WTC11 (cell line): ENCODE results near the gene TBX10. TPM values are rescaled to one million over a fixed set of nuclear protein-coding genes. Genes with fewer than 3 reads are reported as not detected.
A peak's percentile ranks its signal among the peaks of the same experiment; 100 is the strongest.

ENCODE experiments used
- ATAC-seq: fragments of 200-7000 bp; cut with Tn5 transposase; 2 replicates; pipeline ENCODE4 v1.10.0; 2021; ENCODE audit warnings: mild to moderate bottlenecking, moderate library complexity
- CTCF ChIA-PET: fragments of 300-600 bp; sonication (Branson Sonifier 250); formaldehyde crosslinking; loops from one replicate; lab custom pipeline; 2021; ENCODE audit warnings: antibody characterized with exemption; lab: Charles Lee
- POLR2A ChIA-PET: fragments of 350-600 bp; sonication (Branson Sonifier 250); formaldehyde crosslinking; loops from one replicate; lab custom pipeline; 2021; ENCODE audit warnings: antibody characterized with exemption; lab: Charles Lee
- DNase-seq: peaks from one replicate; pipeline ENCODE4 v3.0.0; 2021; ENCODE audit warnings: low spot score
- H3K27ac Mint-ChIP-seq: 2 replicates; pipeline ENCODE4 v1.8.0; 2021; ENCODE audit warnings: mixed read lengths
- H3K27me3 Mint-ChIP-seq: 2 replicates; pipeline ENCODE4 v1.8.0; 2021; ENCODE audit warnings: low read depth, mild to moderate bottlenecking, moderate library complexity, mixed read lengths
- H3K36me3 Mint-ChIP-seq: 2 replicates; pipeline ENCODE4 v1.8.0; 2021; ENCODE audit warnings: mixed read lengths
- H3K4me1 Mint-ChIP-seq: 2 replicates; pipeline ENCODE4 v1.8.0; 2022; ENCODE audit warnings: mixed read lengths
- H3K4me3 Mint-ChIP-seq: 2 replicates; pipeline ENCODE4 v1.8.0; 2021; ENCODE audit warnings: mild to moderate bottlenecking, moderate library complexity, mixed read lengths
- H3K9me3 Mint-ChIP-seq: 2 replicates; pipeline ENCODE4 v1.8.0; 2021; ENCODE audit warnings: mixed read lengths
- FOXJ3 ChIP-seq: sonication (generic); formaldehyde crosslinking; IDR thresholded peaks from 2 replicates; pipeline ENCODE4 v1.9.0; 2021; ENCODE audit warnings: missing genetic modification reagents, mild to moderate bottlenecking, borderline replicate concordance
- IRF2 ChIP-seq: sonication (generic); formaldehyde crosslinking; IDR thresholded peaks from 2 replicates; pipeline ENCODE4 v1.8.0; 2022; ENCODE audit warnings: low read depth, missing genetic modification reagents, borderline replicate concordance
- OVOL2 ChIP-seq: fragments of 250-450 bp; sonication (Bioruptor Pico); IDR thresholded peaks from 2 replicates; pipeline ENCODE4 v1.9.0; 2021; ENCODE audit warnings: mild to moderate bottlenecking, borderline replicate concordance
- TEAD1 ChIP-seq: sonication (generic); formaldehyde crosslinking; IDR thresholded peaks from 2 replicates; pipeline ENCODE4 v1.8.0; 2022; ENCODE audit warnings: mild to moderate bottlenecking, missing genetic modification reagents
- TEAD4 ChIP-seq: sonication (generic); formaldehyde crosslinking; IDR thresholded peaks from 2 replicates; pipeline ENCODE4 v1.8.0; 2022; ENCODE audit warnings: mild to moderate bottlenecking, missing genetic modification reagents
- ZNF121 ChIP-seq: sonication (generic); formaldehyde crosslinking; IDR thresholded peaks from 2 replicates; pipeline ENCODE4 v1.8.0; 2023; ENCODE audit warnings: missing genetic modification reagents
- ZNF219 ChIP-seq: sonication (generic); formaldehyde crosslinking; IDR thresholded peaks from 2 replicates; pipeline ENCODE4 v1.8.0; 2023; ENCODE audit warnings: missing genetic modification reagents, mild to moderate bottlenecking, borderline replicate concordance
- ZNF232 ChIP-seq: sonication (generic); formaldehyde crosslinking; IDR thresholded peaks from 2 replicates; pipeline ENCODE4 v1.8.0; 2022; ENCODE audit warnings: mild to moderate bottlenecking, missing genetic modification reagents
- ZNF317 ChIP-seq: sonication (generic); formaldehyde crosslinking; IDR thresholded peaks from 2 replicates; pipeline ENCODE4 v1.8.1; 2023; ENCODE audit warnings: low read depth, mild to moderate bottlenecking, moderate library complexity, missing genetic modification reagents, borderline replicate concordance
- total RNA-seq: library from RNA; stranded (reverse); gene quantifications from 3 replicates; pipeline ENCODE4 v1.2.3, GENCODE V29; 2021
- TF ChIP-seq, protein P1 (sequence below): sonication (generic); formaldehyde crosslinking; IDR thresholded peaks from 2 replicates; pipeline ENCODE4 v1.8.0; 2022; ENCODE audit warnings: mild to moderate bottlenecking, missing genetic modification reagents
- TF ChIP-seq, protein P2 (sequence below): fragments of 250-450 bp; sonication (Bioruptor Pico); IDR thresholded peaks from 2 replicates; pipeline ENCODE4 v1.9.0; 2021; ENCODE audit warnings: moderate library complexity, mild to moderate bottlenecking, inconsistent platforms, borderline replicate concordance
- TF ChIP-seq, protein P3 (sequence below): fragments of 250-450 bp; sonication (Bioruptor Pico); IDR thresholded peaks from 2 replicates; pipeline ENCODE4 v1.9.0; 2021; ENCODE audit warnings: mild to moderate bottlenecking
- TF ChIP-seq, protein P4 (sequence below): sonication (generic); formaldehyde crosslinking; IDR thresholded peaks from 2 replicates; pipeline ENCODE4 v1.8.1; 2023; ENCODE audit warnings: mild to moderate bottlenecking, missing genetic modification reagents
- TF ChIP-seq, protein P5 (sequence below): sonication (generic); formaldehyde crosslinking; IDR thresholded peaks from 2 replicates; pipeline ENCODE4 v1.8.1; 2022; ENCODE audit warnings: low read depth, mild to moderate bottlenecking, moderate library complexity, missing genetic modification reagents, borderline replicate concordance
- TF ChIP-seq, protein P6 (sequence below): sonication (generic); formaldehyde crosslinking; IDR thresholded peaks from 2 replicates; pipeline ENCODE4 v1.8.1; 2022; ENCODE audit warnings: mild to moderate bottlenecking, moderate library complexity, missing genetic modification reagents
- TF ChIP-seq, protein P7 (sequence below): sonication (generic); formaldehyde crosslinking; IDR thresholded peaks from 2 replicates; pipeline ENCODE4 v1.8.1; 2023; ENCODE audit warnings: mild to moderate bottlenecking, missing genetic modification reagents
- TF ChIP-seq, protein P8 (sequence below): sonication (generic); formaldehyde crosslinking; conservative IDR thresholded peaks from 2 replicates; pipeline ENCODE4 v1.8.1; 2023; ENCODE audit warnings: mild to moderate bottlenecking, low read depth, missing genetic modification reagents, moderate library complexity
- TF ChIP-seq, protein P9 (sequence below): sonication (generic); formaldehyde crosslinking; IDR thresholded peaks from 2 replicates; pipeline ENCODE4 v1.8.1; 2023; ENCODE audit warnings: mild to moderate bottlenecking, moderate library complexity, missing genetic modification reagents

Gene TBX10
- total RNA-seq, 1 experiment from 2014 or later, result not detected

DNA sequence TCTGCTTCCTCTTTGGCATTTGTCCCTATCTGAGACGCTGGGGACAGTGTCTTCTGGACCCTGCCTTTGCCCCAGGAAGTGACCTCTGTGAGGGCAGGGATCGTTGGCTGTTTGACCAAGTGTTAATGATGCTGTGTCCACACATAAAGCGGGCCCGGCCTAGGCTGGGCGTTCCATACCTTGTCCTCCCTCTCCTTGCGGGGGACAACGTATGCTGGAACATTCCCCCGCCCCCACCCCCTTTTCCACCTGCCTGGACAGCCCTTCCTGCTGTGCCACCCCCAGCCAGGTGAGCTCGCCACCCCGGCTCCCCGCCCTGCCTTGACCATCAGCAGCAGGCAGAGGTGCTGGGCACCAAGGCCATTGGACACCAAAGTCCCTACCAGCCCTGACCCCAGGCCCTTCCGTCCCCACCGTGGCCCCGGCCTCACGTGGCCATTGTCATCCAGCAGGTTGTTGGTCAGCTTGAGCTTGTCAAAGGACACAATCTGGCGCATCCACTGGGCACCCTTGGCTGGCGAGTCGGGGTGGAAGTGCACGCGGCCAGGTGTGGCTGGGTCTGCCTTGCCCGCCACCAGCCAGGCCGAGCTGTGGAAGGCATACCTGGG, 5.7 kb downstream of the TBX10 start (continued):
- TF ChIP-seq, protein P1, sequence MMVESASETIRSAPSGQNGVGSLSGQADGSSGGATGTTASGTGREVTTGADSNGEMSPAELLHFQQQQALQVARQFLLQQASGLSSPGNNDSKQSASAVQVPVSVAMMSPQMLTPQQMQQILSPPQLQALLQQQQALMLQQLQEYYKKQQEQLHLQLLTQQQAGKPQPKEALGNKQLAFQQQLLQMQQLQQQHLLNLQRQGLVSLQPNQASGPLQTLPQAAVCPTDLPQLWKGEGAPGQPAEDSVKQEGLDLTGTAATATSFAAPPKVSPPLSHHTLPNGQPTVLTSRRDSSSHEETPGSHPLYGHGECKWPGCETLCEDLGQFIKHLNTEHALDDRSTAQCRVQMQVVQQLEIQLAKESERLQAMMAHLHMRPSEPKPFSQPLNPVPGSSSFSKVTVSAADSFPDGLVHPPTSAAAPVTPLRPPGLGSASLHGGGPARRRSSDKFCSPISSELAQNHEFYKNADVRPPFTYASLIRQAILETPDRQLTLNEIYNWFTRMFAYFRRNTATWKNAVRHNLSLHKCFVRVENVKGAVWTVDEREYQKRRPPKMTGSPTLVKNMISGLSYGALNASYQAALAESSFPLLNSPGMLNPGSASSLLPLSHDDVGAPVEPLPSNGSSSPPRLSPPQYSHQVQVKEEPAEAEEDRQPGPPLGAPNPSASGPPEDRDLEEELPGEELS (CRISPR knock-in tag), result no peak
- no peak for TF ChIP-seq IRF2 (CRISPR knock-in tag)
- TF ChIP-seq, protein P2, sequence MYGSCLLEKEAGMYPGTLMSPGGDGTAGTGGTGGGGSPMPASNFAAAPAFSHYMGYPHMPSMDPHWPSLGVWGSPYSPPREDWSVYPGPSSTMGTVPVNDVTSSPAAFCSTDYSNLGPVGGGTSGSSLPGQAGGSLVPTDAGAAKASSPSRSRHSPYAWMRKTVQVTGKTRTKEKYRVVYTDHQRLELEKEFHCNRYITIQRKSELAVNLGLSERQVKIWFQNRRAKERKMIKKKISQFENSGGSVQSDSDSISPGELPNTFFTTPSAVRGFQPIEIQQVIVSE (CRISPR knock-in tag), result no peak
- TF ChIP-seq, protein P3, sequence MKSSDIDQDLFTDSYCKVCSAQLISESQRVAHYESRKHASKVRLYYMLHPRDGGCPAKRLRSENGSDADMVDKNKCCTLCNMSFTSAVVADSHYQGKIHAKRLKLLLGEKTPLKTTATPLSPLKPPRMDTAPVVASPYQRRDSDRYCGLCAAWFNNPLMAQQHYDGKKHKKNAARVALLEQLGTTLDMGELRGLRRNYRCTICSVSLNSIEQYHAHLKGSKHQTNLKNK (CRISPR knock-in tag), result no peak
- no peak for TF ChIP-seq OVOL2
- no peak for TF ChIP-seq TEAD1
- TF ChIP-seq, protein P4, sequence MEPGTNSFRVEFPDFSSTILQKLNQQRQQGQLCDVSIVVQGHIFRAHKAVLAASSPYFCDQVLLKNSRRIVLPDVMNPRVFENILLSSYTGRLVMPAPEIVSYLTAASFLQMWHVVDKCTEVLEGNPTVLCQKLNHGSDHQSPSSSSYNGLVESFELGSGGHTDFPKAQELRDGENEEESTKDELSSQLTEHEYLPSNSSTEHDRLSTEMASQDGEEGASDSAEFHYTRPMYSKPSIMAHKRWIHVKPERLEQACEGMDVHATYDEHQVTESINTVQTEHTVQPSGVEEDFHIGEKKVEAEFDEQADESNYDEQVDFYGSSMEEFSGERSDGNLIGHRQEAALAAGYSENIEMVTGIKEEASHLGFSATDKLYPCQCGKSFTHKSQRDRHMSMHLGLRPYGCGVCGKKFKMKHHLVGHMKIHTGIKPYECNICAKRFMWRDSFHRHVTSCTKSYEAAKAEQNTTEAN (CRISPR knock-in tag), result no peak
- TF ChIP-seq, protein P5, sequence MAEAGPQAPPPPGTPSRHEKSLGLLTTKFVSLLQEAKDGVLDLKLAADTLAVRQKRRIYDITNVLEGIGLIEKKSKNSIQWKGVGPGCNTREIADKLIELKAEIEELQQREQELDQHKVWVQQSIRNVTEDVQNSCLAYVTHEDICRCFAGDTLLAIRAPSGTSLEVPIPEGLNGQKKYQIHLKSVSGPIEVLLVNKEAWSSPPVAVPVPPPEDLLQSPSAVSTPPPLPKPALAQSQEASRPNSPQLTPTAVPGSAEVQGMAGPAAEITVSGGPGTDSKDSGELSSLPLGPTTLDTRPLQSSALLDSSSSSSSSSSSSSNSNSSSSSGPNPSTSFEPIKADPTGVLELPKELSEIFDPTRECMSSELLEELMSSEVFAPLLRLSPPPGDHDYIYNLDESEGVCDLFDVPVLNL, result no peak

DNA sequence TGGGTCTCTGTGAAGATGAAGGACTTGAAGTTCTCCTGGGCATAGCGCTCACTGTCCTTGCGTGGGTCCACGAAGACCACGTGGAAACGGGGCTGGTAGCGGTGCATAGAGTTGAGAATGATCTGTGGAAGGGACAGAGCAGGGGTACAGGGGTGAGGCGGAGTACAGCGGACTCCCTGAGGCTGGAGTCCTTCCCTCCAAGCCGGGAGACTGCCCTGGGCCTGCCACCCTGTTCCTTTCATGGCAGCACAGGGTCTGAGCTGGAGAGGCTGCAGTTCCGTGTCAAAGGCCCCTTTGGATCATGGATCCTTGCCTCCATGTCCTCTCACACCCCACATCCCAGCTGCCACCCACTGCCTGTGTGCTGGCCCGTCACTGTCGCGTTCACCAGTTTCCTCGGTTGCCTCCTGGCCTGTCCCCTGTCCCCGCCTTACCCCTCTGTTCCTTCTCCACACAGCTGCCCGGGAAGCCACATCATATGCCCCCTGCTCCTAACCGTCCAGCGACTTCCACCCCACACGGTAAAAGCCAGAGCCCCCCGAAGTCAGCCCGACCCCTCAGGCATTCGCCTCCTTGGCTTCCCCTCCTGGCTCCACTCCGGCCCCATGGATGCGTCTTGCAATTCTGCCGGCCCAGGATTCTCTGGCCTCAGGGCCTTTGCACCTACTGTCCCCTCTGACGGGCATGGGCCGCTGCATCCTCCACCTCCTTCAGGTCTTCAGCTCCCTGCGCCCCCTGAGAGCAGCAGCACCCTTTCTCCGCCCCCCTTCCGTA, 6.4 kb downstream of the TBX10 start:
- ChIA-PET POLR2A (no interaction called here), CTCF (interaction anchor here (1.0 to 1.1 kb wide), 2 partner anchors 19 to 20 kb away, joined by 3 to 4 read pairs; no protein-coding TSS in a partner anchor)
- no peaks in the 10 kb centered on the region for H3K36me3 Mint-ChIP-seq
- TF ChIP-seq, protein P6, sequence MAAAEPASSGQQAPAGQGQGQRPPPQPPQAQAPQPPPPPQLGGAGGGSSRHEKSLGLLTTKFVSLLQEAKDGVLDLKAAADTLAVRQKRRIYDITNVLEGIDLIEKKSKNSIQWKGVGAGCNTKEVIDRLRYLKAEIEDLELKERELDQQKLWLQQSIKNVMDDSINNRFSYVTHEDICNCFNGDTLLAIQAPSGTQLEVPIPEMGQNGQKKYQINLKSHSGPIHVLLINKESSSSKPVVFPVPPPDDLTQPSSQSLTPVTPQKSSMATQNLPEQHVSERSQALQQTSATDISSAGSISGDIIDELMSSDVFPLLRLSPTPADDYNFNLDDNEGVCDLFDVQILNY (CRISPR knock-in tag), result no peak
- TF ChIP-seq TEAD4 (CRISPR knock-in tag) (no peak), ZNF317 (CRISPR knock-in tag) (no peak), ZNF219 (CRISPR knock-in tag) (no peak), ZNF121 (CRISPR knock-in tag) (no peak), FOXJ3 (CRISPR knock-in tag) (no peak), ZNF232 (CRISPR knock-in tag) (no peak)
- TF ChIP-seq, protein P7, sequence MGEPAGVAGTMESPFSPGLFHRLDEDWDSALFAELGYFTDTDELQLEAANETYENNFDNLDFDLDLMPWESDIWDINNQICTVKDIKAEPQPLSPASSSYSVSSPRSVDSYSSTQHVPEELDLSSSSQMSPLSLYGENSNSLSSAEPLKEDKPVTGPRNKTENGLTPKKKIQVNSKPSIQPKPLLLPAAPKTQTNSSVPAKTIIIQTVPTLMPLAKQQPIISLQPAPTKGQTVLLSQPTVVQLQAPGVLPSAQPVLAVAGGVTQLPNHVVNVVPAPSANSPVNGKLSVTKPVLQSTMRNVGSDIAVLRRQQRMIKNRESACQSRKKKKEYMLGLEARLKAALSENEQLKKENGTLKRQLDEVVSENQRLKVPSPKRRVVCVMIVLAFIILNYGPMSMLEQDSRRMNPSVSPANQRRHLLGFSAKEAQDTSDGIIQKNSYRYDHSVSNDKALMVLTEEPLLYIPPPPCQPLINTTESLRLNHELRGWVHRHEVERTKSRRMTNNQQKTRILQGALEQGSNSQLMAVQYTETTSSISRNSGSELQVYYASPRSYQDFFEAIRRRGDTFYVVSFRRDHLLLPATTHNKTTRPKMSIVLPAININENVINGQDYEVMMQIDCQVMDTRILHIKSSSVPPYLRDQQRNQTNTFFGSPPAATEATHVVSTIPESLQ (CRISPR knock-in tag), result no peak
- TF ChIP-seq, protein P8, sequence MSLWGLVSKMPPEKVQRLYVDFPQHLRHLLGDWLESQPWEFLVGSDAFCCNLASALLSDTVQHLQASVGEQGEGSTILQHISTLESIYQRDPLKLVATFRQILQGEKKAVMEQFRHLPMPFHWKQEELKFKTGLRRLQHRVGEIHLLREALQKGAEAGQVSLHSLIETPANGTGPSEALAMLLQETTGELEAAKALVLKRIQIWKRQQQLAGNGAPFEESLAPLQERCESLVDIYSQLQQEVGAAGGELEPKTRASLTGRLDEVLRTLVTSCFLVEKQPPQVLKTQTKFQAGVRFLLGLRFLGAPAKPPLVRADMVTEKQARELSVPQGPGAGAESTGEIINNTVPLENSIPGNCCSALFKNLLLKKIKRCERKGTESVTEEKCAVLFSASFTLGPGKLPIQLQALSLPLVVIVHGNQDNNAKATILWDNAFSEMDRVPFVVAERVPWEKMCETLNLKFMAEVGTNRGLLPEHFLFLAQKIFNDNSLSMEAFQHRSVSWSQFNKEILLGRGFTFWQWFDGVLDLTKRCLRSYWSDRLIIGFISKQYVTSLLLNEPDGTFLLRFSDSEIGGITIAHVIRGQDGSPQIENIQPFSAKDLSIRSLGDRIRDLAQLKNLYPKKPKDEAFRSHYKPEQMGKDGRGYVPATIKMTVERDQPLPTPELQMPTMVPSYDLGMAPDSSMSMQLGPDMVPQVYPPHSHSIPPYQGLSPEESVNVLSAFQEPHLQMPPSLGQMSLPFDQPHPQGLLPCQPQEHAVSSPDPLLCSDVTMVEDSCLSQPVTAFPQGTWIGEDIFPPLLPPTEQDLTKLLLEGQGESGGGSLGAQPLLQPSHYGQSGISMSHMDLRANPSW (CRISPR knock-in tag), result no peak
- TF ChIP-seq, protein P9, sequence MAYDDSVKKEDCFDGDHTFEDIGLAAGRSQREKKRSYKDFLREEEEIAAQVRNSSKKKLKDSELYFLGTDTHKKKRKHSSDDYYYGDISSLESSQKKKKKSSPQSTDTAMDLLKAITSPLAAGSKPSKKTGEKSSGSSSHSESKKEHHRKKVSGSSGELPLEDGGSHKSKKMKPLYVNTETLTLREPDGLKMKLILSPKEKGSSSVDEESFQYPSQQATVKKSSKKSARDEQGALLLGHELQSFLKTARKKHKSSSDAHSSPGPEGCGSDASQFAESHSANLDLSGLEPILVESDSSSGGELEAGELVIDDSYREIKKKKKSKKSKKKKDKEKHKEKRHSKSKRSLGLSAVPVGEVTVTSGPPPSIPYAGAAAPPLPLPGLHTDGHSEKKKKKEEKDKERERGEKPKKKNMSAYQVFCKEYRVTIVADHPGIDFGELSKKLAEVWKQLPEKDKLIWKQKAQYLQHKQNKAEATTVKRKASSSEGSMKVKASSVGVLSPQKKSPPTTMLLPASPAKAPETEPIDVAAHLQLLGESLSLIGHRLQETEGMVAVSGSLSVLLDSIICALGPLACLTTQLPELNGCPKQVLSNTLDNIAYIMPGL (CRISPR knock-in tag), result no peak

More for the DNA sequence above, 6.4 kb downstream of the TBX10 start:
- ATAC-seq (no peak), DNase-seq (peak; percentile 9)
- Mint-ChIP-seq H3K4me1 (peaks cover 22% of the 10 kb centered on the region), H3K9me3 (no peaks in the 10 kb centered on the region), H3K27me3 (no peaks in the 10 kb centered on the region; the same call in 1 of the 2 replicates), H3K27ac (no peak overlapping the region), H3K4me3 (no peak overlapping the region)
